HCT116 (cell line): ENCODE measurements around the gene ADAMTS9. TPM values are rescaled to one million over a fixed set of nuclear protein-coding genes. Genes with fewer than 3 reads are reported as not detected.

Source experiments
- ATAC-seq: fragments of 200-7000 bp; cut with Tn5 transposase; 2 replicates; pipeline ENCODE4 v1.9.1; 2020; ENCODE audit warnings: mild to moderate bottlenecking, moderate library complexity
- BruUV-seq: library from RNA; stranded (reverse); fragments of 400-500 nt; replicated peaks from 2 replicates; lab custom pipeline; 2021; lab: Mats Ljungman, UMichigan
- CTCF ChIA-PET: fragments of 300-600 bp; sonication (Branson Sonifier 250); formaldehyde crosslinking; loops from one replicate; lab custom pipeline; 2021; ENCODE audit warnings: antibody characterized with exemption; lab: Charles Lee
- POLR2A ChIA-PET: fragments of 300-600, 350-600 bp; sonication (Branson Sonifier 250); formaldehyde crosslinking; loops from one replicate; lab custom pipeline; 2021; ENCODE audit warnings: antibody characterized with exemption; lab: Charles Lee
- RAD21 ChIA-PET, 2 experiments: fragments of 300-600 bp; sonication (Branson Sonifier 250); formaldehyde crosslinking; loops; one replicate each; lab custom pipeline; 2023; ENCODE audit warnings: low total read pairs in 2 of 2; ENCODE audit not compliant: uncharacterized antibody in 2 of 2, unreplicated experiment in 2 of 2, low non-redundant PET in 1 of 2; lab: Charles Lee
- DNase-seq: peaks from one replicate; pipeline ENCODE4 v3.0.0-alpha.2; 2010; ENCODE audit warnings: low read depth, low spot score
- H2AFZ ChIP-seq: fragments of 200-600 bp; shearing (Covaris generic), sonication (generic); 2 replicates; pipeline ENCODE4 v1.6.1; 2017; ENCODE audit warnings: low read depth, mixed run types, mixed read lengths, antibody characterized with exemption, low read length; ENCODE audit not compliant: poor library complexity, severe bottlenecking
- H3K27ac ChIP-seq: 2 replicates; pipeline ENCODE4 v1.5.1; 2012; ENCODE audit warnings: low read depth, low read length
- H3K27me3 ChIP-seq: fragments of 200-600 bp; sonication (generic); 2 replicates; pipeline ENCODE4 v1.6.1; 2016; ENCODE audit warnings: mixed run types, low read length, mixed read lengths; ENCODE audit not compliant: insufficient read depth
- H3K36me3 ChIP-seq, 2 experiments: fragments of 200-500 bp in 1 of 2; fragments of 200-600 bp in 1 of 2; sonication (Bioruptor generic) in 1 of 2; sonication (generic) in 1 of 2; 2 replicates each; pipeline versions ENCODE4 v1.5.1 to v1.6.1; 2014 to 2016; ENCODE audit warnings: low read length in 2 of 2, inconsistent platforms in 1 of 2, mixed read lengths in 1 of 2, mixed run types in 1 of 2; ENCODE audit not compliant: insufficient read depth in 2 of 2, control insufficient read depth in 1 of 2
- H3K4me1 ChIP-seq, 2 experiments: fragments of 200-600 bp in 1 of 2; sonication (generic) in 1 of 2; 2 replicates each; pipeline versions ENCODE4 v1.5.1 to v1.6.1; 2012 to 2017; ENCODE audit warnings: low read length in 2 of 2, inconsistent platforms in 1 of 2, mild to moderate bottlenecking in 1 of 2, mixed read lengths in 1 of 2, mixed run types in 1 of 2, moderate library complexity in 1 of 2; ENCODE audit not compliant: insufficient read depth in 2 of 2, control insufficient read depth in 1 of 2
- H3K4me2 ChIP-seq: fragments of 200-600 bp; sonication (generic); 2 replicates; pipeline ENCODE4 v1.6.1; 2017; ENCODE audit warnings: mixed run types, low read length, mixed read lengths
- H3K4me3 ChIP-seq, 2 experiments: fragments of 200-600 bp in 1 of 2; sonication (generic) in 1 of 2; replicated peaks in 1 of 2; 2 replicates each; pipeline ENCODE4 v1.5.1; 2011 to 2016; ENCODE audit warnings: low read length in 2 of 2, control low read depth in 1 of 2, low read depth in 1 of 2, mild to moderate bottlenecking in 1 of 2, mixed read lengths in 1 of 2, mixed run types in 1 of 2
- H3K79me2 ChIP-seq: fragments of 200-600 bp; sonication (generic); 2 replicates; pipeline ENCODE4 v1.6.1; 2017; ENCODE audit warnings: mild to moderate bottlenecking, mixed run types, low read length, moderate library complexity, mixed read lengths; ENCODE audit not compliant: insufficient read depth
- H3K9ac ChIP-seq: fragments of 200-600 bp; sonication (generic); 2 replicates; pipeline ENCODE4 v1.6.1; 2016; ENCODE audit warnings: low read length, mixed read lengths
- H3K9me2 ChIP-seq: fragments of 200-600 bp; sonication (generic), shearing (Covaris generic); 2 replicates; pipeline ENCODE4 v1.6.1; 2017; ENCODE audit warnings: mixed run types, mild to moderate bottlenecking, moderate library complexity; ENCODE audit not compliant: insufficient read depth
- H3K9me3 ChIP-seq, 2 experiments: fragments of 200-500 bp in 1 of 2; fragments of 200-600 bp in 1 of 2; sonication (Bioruptor generic) in 1 of 2; sonication (generic) in 1 of 2; 2 replicates each; pipeline ENCODE4 v1.6.1; 2014 to 2017; ENCODE audit warnings: low read length in 2 of 2, mixed read lengths in 2 of 2, inconsistent platforms in 1 of 2, low read depth in 1 of 2, mild to moderate bottlenecking in 1 of 2, mixed run types in 1 of 2, moderate library complexity in 1 of 2; ENCODE audit not compliant: control insufficient read depth in 1 of 2, insufficient read depth in 1 of 2
- H4K20me1 ChIP-seq: fragments of 200-600 bp; sonication (generic), shearing (Covaris generic); 2 replicates; pipeline ENCODE4 v1.6.1; 2017; ENCODE audit warnings: mixed run types, mild to moderate bottlenecking, moderate library complexity; ENCODE audit not compliant: insufficient read depth
- CBX3 ChIP-seq: IDR thresholded peaks from 2 replicates; pipeline ENCODE4 v1.6.1; 2012; ENCODE audit warnings: low read depth
- EZH2phosphoT487 ChIP-seq: fragments of 200-600 bp; IDR thresholded peaks from 2 replicates; pipeline ENCODE4 v1.6.1; 2018; ENCODE audit warnings: antibody characterized with exemption, borderline replicate concordance
- POLR2AphosphoS5 ChIP-seq: IDR thresholded peaks from 2 replicates; pipeline ENCODE4 v1.6.1; 2011; ENCODE audit warnings: mild to moderate bottlenecking, low read depth, low read length, moderate library complexity
- ZFX ChIP-seq: fragments of 450-650 bp; IDR thresholded peaks from 2 replicates; pipeline ENCODE4 v1.6.1; 2017
- intact Hi-C: fragments of 100-400 bp; cut with micrococcal nuclease; formaldehyde crosslinking; loops from 2 replicates; pipeline ENCODE4 v1.10.0; 2022
- total RNA-seq: library from RNA; stranded (reverse); gene quantifications from one replicate; pipeline ENCODE4 v1.2.1, GENCODE V29; 2021; ENCODE audit not compliant: unreplicated experiment
- TF ChIP-seq, protein P1 (sequence below): IDR thresholded peaks from 2 replicates; pipeline ENCODE4 v1.6.1; 2012; ENCODE audit warnings: low read depth
- TF ChIP-seq, protein P2 (sequence below): IDR thresholded peaks from 2 replicates; pipeline ENCODE4 v1.6.1; 2011; ENCODE audit warnings: mild to moderate bottlenecking, low read length, moderate library complexity; ENCODE audit not compliant: insufficient replicate concordance; ENCODE audit errors: extremely low read depth

ADAMTS9 gene
- total RNA-seq, 1 experiment from 2014 or later: 0.05 TPM

DNA sequence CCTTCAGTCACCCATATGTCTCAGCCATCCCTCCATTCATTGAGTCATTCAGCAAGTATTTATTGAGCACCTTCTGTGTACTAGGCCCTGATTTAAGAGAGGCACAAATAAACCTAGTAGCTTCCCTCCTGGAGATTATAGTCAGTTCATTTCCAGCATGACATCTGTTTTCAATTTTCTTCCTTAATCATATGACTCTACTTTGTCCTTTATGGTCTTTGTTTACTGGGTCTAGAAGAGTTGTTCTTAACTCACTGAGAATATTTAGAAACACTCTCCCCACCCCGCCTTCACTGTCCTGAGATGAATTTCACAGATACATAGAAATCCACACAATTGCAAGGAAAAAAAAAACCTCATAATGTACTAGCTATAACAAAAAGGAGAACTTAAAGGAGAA lies 44.8 kb upstream of the ADAMTS9 start:
- ATAC-seq: no peak
- Histone ChIP-seq H3K9ac (no peak overlapping the region), H3K4me2 (no peak overlapping the region), H3K27ac (no peak overlapping the region), H3K9me2 (no peaks in the 10 kb centered on the region), H4K20me1 (no peaks in the 10 kb centered on the region), H3K4me3 (no peak overlapping the region), H3K9me3 (no peaks in the 10 kb centered on the region), H3K27me3 (no peaks in the 10 kb centered on the region), H2AFZ (no peak overlapping the region), H3K36me3 (no peaks in the 10 kb centered on the region), H3K4me1 (no peaks in the 10 kb centered on the region), H3K79me2 (no peaks in the 10 kb centered on the region)
- ChIA-PET RAD21 (no interaction called here), POLR2A (no interaction called here), CTCF (no interaction called here)
- no TSS peak for BruUV-seq
- intact Hi-C loops: no loop called here
- DNase-seq: no peak
- TF ChIP-seq CBX3 (no peak), ZFX (no peak), POLR2AphosphoS5 (no peak), EZH2phosphoT487 (no peak)
- TF ChIP-seq, protein P1, sequence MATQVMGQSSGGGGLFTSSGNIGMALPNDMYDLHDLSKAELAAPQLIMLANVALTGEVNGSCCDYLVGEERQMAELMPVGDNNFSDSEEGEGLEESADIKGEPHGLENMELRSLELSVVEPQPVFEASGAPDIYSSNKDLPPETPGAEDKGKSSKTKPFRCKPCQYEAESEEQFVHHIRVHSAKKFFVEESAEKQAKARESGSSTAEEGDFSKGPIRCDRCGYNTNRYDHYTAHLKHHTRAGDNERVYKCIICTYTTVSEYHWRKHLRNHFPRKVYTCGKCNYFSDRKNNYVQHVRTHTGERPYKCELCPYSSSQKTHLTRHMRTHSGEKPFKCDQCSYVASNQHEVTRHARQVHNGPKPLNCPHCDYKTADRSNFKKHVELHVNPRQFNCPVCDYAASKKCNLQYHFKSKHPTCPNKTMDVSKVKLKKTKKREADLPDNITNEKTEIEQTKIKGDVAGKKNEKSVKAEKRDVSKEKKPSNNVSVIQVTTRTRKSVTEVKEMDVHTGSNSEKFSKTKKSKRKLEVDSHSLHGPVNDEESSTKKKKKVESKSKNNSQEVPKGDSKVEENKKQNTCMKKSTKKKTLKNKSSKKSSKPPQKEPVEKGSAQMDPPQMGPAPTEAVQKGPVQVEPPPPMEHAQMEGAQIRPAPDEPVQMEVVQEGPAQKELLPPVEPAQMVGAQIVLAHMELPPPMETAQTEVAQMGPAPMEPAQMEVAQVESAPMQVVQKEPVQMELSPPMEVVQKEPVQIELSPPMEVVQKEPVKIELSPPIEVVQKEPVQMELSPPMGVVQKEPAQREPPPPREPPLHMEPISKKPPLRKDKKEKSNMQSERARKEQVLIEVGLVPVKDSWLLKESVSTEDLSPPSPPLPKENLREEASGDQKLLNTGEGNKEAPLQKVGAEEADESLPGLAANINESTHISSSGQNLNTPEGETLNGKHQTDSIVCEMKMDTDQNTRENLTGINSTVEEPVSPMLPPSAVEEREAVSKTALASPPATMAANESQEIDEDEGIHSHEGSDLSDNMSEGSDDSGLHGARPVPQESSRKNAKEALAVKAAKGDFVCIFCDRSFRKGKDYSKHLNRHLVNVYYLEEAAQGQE: no peak
- TF ChIP-seq, protein P2, sequence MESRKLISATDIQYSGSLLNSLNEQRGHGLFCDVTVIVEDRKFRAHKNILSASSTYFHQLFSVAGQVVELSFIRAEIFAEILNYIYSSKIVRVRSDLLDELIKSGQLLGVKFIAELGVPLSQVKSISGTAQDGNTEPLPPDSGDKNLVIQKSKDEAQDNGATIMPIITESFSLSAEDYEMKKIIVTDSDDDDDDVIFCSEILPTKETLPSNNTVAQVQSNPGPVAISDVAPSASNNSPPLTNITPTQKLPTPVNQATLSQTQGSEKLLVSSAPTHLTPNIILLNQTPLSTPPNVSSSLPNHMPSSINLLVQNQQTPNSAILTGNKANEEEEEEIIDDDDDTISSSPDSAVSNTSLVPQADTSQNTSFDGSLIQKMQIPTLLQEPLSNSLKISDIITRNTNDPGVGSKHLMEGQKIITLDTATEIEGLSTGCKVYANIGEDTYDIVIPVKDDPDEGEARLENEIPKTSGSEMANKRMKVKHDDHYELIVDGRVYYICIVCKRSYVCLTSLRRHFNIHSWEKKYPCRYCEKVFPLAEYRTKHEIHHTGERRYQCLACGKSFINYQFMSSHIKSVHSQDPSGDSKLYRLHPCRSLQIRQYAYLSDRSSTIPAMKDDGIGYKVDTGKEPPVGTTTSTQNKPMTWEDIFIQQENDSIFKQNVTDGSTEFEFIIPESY: no peak
